GM03348 (cell line): ENCODE results near the gene GPR45.
"Not testable (repeated sequence)": the region's sequence is repeated elsewhere in the genome, so short reads cannot be mapped to it uniquely, and the experiment has no call there.

Source experiments
- DNase-seq: peaks from one replicate; pipeline ENCODE4 v3.0.0; 2012; ENCODE audit warnings: low spot score

Gene GPR45

GRCh38 chr2:105241443-105241842 is at the start of gene GPR45:
Gene GPR45 (plus strand): TSS chr2:105241743. CDS start chr2:105241859, 116 bp downstream.
- DNase-seq = no peak

GRCh38 chr2:105194022-105194675 is 47.4 kb upstream of the GPR45 start:
- DNase-seq = no peak

- DNase-seq = no peak
Measured at GRCh38 chr2:105196651-105197050, 44.9 kb upstream of the GPR45 start.

- no peak for DNase-seq
Measured at GRCh38 chr2:105215586-105216192, 25.9 kb upstream of the GPR45 start.

- no peak for DNase-seq
Measured at GRCh38 chr2:105220604-105221003, 20.9 kb upstream of the GPR45 start.

GRCh38 chr2:105224444-105224843 is 17.1 kb upstream of the GPR45 start:
- DNase-seq = no peak

- no peak for DNase-seq
Measured at GRCh38 chr2:105231232-105231619, 10.3 kb upstream of the GPR45 start.

GRCh38 chr2:105235388-105236059 is 6.0 kb upstream of the GPR45 start:
- peak; percentile 76 for DNase-seq

- no peak for DNase-seq
Measured at GRCh38 chr2:105236060-105236424, 5.5 kb upstream of the GPR45 start.

- no peak for DNase-seq
Measured at GRCh38 chr2:105237045-105237765, 4.3 kb upstream of the GPR45 start.

- DNase-seq = no peak
Measured at GRCh38 chr2:105238664-105239240, 2.8 kb upstream of the GPR45 start.

- DNase-seq = peak; percentile 92
Measured at GRCh38 chr2:105239924-105240323, 1.6 kb upstream of the GPR45 start.

- DNase-seq = no peak
Measured at GRCh38 chr2:105242286-105242993, 897 bp downstream of the GPR45 start.

GRCh38 chr2:105243961-105244360 is 2.4 kb downstream of the GPR45 start:
- no peak for DNase-seq

- DNase-seq = no peak
Measured at GRCh38 chr2:105244451-105244850, 2.9 kb downstream of the GPR45 start.

GRCh38 chr2:105248316-105249070 is 7.0 kb downstream of the GPR45 start:
- peak; percentile 27 for DNase-seq

- no peak for DNase-seq
Measured at GRCh38 chr2:105249181-105249580, 7.6 kb downstream of the GPR45 start.

GRCh38 chr2:105249891-105250290 is 8.3 kb downstream of the GPR45 start:
- DNase-seq = no peak

GRCh38 chr2:105251016-105251648 is 9.6 kb downstream of the GPR45 start:
- not testable (repeated sequence) for DNase-seq

- DNase-seq = no peak
Measured at GRCh38 chr2:105252271-105252670, 10.7 kb downstream of the GPR45 start.
